Cerebellar nuclear complex (tissue), 1 donor: Measurements from ENCODE around the gene THAP4.
"Not testable (repeated sequence)": the region's sequence is repeated elsewhere in the genome, so short reads cannot be mapped to it uniquely, and the experiment has no call there.

ENCODE experiments used
- DNase-seq, 2 experiments: peaks; one replicate each; lab custom pipeline; 2025; lab: John Stamatoyannopoulos, UW

THAP4 gene

GRCh38 chr2:241612156-241613016, 24.6 kb downstream of the THAP4 start:
- DNase-seq = no peak

GRCh38 chr2:241611062-241611461, 25.9 kb downstream of the THAP4 start:
- no peak for DNase-seq

- peak in 1 of 2 experiments; percentile 60 for DNase-seq
Measured at GRCh38 chr2:241609859-241610793, 26.8 kb downstream of the THAP4 start.

- no peak for DNase-seq
Measured at GRCh38 chr2:241608881-241609280, 28.1 kb downstream of the THAP4 start.

GRCh38 chr2:241607162-241607885, 29.6 kb downstream of the THAP4 start:
- DNase-seq = no peak

GRCh38 chr2:241606186-241606585, 30.8 kb downstream of the THAP4 start:
- no peak for DNase-seq

GRCh38 chr2:241603686-241604085, 33.3 kb downstream of the THAP4 start:
- DNase-seq = no peak

- DNase-seq = no peak
Measured at GRCh38 chr2:241602720-241603119, 34.2 kb downstream of the THAP4 start.

GRCh38 chr2:241601841-241602240, 35.1 kb downstream of the THAP4 start:
- no peak for DNase-seq

- no peak for DNase-seq
Measured at GRCh38 chr2:241599615-241600014, 37.3 kb downstream of the THAP4 start.

GRCh38 chr2:241598487-241598886, 38.5 kb downstream of the THAP4 start:
- DNase-seq = peak in 1 of 2 experiments; percentile 31

- no peak for DNase-seq
Measured at GRCh38 chr2:241598061-241598460, 38.9 kb downstream of the THAP4 start.

GRCh38 chr2:241597561-241597960, 39.4 kb downstream of the THAP4 start:
- no peak for DNase-seq

- DNase-seq = no peak
Measured at GRCh38 chr2:241595600-241596140, 41.3 kb downstream of the THAP4 start.

GRCh38 chr2:241593271-241593670, 43.7 kb downstream of the THAP4 start:
- no peak for DNase-seq

GRCh38 chr2:241592126-241592845, 44.7 kb downstream of the THAP4 start:
- DNase-seq = no peak

GRCh38 chr2:241590496-241591455, 46.2 kb downstream of the THAP4 start:
- not testable (repeated sequence) for DNase-seq

- not testable (repeated sequence) for DNase-seq
Measured at GRCh38 chr2:241589863-241590262, 47.1 kb downstream of the THAP4 start.

- DNase-seq = no peak
Measured at GRCh38 chr2:241586564-241587264, 50.2 kb downstream of the THAP4 start.
